ENCODE data around the gene ZNF652.

Gene ZNF652

DNA sequence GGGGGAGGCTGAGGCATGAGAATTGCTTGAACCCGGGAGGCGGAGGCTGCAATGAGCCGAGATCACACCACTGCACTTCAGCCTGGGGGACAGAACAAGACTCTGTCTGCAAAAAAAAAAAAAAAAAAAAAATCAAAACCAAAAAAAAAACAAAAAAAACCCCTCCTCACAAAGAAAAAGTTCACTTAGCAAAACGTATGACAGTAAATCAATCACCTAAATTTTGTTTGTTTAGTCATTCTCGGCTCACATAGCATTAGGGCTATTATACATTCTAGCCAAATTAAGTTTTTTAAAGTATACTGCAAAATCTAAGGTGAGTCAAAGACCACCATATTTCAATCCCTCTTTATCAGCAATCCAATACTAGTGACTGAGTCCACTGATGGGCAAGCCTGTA is 5.7 kb downstream of the ZNF652 start:
- no peak for DNase-seq

DNA sequence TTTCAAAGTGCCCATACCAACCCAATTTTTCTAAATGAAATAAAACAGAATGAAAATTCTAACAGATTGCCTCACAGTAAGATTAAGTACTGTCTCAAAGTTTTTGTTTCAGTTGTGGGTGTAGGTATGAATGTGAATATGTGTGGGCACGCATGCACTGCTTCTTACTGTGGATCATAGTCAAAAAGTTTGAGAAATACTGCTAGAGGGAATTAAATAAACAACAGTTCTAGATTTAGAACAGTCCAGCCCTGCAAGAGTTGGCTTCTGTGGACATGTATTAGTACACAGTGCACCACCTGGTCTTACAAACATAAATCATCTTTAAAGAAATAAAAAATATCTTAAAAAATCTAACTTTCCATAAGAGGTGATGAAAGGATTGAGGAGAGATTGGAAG is 8.4 kb downstream of the ZNF652 start:
- no peak for DNase-seq

- DNase-seq, result no peak
These were observed 9.4 kb downstream of the ZNF652 start for GRCh38 chr17:49352587-49353154.

DNA sequence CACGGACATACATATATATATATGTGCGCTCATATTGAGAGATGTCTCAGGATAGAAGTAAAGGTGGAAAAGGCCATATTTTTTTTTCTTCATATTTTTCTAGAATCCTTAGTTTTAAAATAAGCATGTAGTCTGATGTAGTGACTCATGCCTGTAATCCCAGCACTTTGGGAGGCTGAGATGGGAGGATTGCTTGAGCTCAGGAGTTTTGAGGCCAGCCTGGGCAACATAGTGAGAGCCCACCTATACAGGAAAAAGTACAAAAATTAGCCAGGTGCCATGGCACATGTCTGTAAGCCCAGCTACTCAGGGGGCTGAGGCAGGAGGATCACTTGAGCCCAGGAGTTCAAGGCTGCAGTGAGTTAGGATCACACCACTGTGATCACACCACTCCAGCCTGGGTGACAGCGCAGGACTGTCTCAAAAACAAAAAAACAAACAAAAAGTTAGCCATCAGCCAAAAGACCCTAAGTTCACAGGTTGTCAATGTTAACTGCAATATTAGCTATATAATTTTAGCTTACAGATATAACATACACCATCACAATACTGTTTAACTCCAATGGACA is 10.4 kb downstream of the ZNF652 start:
- no peak for DNase-seq

DNA sequence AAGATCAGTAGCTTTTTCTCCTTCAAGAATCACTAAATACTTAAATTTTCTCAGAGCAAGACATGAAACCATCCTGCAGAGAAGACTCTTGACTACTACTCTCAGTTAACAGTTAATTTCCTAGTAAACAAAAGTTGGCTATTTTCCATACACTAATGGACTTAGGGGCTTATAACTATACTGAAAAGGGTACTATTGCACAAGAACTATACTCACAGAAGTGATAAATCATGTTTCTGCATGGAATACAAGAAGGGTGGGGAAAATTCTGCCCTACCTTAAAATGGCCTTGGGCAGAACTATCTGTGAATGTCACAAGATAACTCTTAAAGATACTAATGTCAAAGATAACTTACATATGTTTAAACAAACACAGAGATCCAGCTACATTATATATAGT is 12.5 kb downstream of the ZNF652 start:
- DNase-seq, result peak; percentile 2

- no peak for DNase-seq
These were observed 17.1 kb downstream of the ZNF652 start for GRCh38 chr17:49344914-49345313.

DNA sequence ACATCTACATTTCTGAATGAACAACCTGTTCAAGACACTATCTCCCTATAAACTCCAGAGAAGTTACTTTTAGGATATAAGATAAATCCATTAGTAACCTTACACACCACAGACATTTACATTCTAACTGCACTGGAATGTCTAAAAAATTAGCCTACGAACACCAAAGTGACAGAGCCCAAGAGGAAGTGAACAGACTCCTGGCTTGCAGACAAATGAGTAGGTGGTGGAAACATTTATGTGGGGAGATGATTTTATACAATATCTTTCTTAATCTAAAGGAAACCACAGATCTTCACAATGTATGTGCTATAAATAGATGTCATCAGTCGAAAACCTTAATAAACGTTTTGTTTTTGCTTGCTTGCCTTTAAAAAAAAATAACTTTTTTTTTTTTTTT is 18.8 kb downstream of the ZNF652 start:
- no peak for DNase-seq

GRCh38 chr17:49342575-49342936 is 19.5 kb downstream of the ZNF652 start:
- DNase-seq, result no peak

DNA sequence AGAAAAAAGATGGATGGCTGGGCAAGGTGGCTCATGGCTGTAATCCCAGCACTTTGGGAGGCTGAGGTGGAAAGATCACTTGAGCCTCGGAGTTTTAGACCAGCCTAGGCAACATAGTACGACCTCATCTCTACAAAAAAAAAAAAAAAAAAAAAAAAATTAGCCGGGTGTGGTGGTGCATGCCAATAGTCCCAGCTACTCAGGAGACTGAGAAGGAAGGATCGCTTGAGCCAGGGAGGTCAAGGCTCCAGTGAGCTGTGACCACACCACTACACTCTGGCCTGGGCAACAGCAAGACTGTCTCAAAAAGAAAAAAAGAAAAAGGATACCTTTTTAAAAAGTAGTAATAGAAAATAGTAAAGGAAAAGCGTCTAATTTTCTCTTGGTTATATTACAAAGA is 20.7 kb downstream of the ZNF652 start:
- DNase-seq, result no peak

- DNase-seq, result no peak
These were observed 22.7 kb downstream of the ZNF652 start for GRCh38 chr17:49339354-49339753.

- no peak for DNase-seq
These were observed 23.2 kb downstream of the ZNF652 start for GRCh38 chr17:49338883-49339282.

GRCh38 chr17:49337884-49338283 is 24.2 kb downstream of the ZNF652 start:
- DNase-seq, result no peak

DNA sequence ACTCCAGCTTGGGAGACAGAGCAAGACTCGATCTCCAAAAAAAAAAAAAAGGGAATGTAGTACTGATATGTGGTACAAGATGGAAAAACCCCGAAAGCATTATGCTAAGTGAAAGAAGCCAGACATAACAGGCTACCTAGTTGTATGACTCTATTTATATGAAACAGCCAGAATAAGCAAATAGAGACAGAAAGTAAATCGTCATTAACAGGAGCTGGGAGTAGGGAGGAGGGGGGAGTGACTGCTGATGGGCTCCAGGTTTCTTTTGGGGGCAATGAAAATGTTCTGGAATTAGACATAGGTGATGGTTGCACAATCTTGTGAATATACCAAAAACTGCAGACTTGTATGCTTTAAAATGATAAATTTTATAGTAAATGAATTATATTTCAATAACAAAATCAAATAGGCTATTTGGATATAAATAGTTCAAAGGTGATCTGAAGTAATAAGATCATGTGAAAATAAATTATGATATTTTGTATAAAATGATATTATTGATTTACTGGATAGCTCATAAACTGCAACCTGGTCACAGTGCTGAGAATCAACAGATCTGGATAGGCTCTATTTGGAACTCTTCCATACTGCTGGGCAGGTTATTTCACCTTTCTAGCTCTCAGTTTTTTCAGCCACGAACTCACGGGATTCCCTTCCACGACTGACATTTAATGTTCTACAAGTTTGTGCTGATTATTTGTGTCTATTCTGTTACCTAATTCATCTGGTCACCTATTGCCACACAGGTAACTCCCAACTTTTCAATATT is 27.1 kb downstream of the ZNF652 start:
- no peak for DNase-seq

DNA sequence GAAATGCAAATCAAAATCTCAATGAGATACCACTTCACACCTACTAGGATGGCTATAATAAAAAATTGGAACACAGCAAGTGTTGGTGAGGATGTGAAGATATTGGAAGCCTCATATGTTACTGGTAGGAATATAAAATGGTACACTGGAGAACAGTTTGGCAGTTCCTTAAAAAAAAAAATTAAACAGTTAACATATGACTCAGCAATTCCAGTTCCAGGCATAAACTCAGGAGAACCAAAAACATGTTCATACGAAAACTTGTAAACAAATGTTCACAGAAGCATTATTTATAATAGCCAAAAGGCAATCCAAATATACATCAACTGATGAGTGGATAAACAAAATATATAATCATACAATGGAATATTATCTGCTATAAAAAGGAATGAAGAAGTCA is 28.2 kb downstream of the ZNF652 start:
- DNase-seq, result no peak

DNA sequence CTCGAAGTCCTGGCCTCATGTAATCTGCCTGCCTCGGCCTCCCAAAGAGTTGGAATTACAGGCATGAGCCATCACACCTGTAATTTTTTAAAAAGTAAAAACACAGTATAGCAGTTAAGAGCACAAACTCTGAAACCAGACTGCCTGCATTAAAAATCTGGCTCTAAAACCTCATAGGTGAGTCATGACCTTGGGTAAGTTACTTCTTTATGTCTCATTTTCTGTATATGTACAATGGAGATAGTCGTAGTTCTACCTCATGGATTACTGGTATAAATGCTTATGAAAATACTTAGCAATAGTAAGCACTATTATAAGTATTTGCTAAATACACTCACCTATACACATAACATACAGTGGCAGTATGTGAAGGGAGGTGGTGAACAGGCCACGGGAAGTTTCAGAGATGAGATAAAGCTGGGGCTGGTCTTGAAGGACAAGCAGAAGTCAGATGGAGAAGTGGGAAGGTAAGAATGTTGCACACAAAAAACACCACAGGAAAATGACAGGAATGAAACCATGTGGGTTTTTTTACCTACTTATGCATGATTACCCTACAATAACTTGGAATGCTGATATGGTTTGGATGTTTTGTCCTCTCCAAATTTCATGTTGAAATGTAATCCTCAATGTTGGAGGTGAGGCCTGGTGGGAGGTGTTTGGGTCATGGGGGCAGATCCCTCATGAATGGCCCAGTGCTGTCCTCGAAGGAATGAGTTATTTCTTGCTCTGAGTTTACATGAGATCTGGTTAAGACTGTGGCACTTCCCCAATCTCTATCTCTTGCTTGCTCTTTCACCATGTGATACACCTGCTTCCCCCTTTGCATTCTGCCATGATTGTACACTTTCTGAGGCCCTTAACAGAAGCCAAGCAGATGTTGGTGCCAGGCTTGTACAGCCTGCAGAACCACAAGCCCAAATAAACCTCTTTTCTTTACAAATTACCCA is 33.9 kb downstream of the ZNF652 start:
- no peak for DNase-seq

DNA sequence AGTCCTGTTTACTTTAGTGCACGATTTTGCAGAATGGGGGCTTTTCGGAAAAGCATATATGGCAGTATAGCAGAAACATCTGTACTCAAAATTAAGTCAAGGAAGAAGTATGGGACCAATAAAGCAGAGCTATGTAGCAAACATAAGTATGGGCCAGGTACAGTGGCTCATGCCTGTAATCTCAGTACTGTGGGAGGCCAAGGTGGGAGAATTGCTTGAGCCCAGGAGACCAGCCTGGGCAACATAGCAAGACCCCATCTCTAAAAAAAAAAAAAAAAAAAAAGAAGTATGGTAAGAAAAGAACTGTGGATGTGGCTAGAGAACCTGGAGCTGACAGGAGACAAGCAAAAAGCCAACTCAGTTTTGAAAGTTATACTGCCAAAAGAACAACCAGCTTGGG is 36.1 kb downstream of the ZNF652 start:
- no peak for DNase-seq

DNA sequence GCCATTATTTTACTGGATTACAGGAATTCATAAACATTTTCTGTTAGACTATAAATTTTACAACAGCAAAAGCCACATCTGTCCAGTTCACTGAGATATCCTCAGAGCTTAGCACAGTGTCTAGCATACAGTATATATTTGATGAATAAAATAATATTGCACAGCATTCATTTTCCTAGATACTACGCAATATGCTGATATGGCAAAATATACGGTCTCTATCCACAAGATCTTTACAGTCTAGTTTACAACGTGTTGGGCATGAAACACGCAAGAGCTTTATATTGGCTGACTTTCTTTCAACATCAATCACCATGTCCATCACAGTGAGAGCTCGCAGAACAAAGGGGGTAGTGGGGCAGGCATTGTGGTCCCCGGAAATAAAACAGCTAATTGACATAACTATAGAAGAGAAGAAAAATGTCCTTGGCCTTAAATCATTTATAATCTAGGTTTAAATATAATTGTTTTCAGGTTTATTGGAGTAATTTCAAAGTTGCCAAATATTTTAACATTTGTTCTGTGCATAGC is 43.5 kb downstream of the ZNF652 start:
- DNase-seq, result no peak

- no peak for DNase-seq
These were observed 45.0 kb downstream of the ZNF652 start for GRCh38 chr17:49316889-49317675.

GRCh38 chr17:49316258-49316570 is 45.8 kb downstream of the ZNF652 start:
- no peak for DNase-seq

DNA sequence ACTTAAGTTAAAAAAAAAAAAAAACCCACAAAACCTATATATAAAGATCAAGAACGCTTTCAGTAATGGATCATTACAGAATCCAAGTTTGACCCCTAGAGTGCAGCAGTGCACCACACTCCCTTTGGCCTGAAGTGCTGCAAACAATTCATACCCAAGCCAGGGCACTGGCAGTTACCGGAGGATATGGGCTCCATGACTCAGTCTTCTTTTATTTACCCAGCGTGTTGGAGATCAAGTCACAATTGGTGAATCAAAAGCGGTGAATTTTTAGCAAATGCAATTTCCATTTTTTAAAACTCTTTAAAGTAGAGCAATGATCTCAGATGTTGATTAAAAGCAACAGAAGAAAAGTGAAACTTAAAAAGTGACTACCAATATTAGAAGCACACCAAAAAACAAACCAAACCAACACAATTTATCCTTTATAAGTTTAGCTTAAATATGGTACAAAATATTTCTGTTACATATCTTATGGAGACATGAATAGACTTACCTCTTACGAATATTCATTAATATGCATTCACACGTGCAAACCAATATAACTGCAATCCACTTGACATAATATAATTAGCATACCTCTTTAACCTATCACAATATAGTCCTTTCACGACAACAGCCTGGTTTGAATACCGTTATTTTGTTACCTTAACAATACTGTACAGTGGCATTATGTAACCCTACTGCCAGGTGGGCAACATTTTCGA is 46.3 kb downstream of the ZNF652 start:
- peak; percentile 61 for DNase-seq

DNA sequence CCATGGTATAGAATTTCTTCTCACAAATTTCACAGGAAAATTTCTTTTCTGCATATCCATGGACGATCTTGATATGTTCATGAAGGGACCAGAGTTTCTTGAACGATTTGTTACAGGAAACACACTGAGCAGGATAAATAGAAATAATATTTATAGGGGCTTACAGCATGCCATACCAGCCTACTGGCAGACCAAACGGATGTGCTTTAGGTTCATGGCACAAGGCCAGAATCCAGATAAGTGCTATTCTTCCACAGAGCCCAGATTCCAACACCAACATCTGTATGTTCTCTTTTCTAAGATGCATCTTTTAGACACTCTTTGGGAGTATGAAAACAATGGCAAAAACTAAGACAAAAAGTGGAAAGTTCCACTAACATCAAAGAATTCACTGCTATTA is 49.3 kb downstream of the ZNF652 start:
- no peak for DNase-seq

GRCh38 chr17:49299996-49300395 is 62.1 kb downstream of the ZNF652 start:
- no peak for DNase-seq
